ENCODE data around the gene GRIP2.

DNA sequence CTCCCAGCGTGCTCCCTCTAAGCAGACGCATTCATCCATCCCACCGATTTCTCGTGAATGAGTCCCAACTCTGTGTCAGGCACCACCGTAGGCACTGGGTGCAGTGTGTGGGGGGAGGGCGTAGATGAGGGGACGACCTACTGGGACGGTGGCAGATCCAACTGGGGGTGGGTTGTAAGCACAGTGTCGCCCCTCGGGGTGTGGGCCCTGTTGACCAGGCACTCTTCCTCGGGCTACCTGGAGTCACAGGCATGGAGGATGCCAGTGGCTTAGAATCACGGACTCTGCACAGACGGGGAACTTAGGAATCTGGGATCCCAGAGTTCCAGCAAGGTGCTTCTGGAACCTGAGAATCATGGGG lies 71.5 kb downstream of the GRIP2 start:
- TF ChIP-seq, protein P1, sequence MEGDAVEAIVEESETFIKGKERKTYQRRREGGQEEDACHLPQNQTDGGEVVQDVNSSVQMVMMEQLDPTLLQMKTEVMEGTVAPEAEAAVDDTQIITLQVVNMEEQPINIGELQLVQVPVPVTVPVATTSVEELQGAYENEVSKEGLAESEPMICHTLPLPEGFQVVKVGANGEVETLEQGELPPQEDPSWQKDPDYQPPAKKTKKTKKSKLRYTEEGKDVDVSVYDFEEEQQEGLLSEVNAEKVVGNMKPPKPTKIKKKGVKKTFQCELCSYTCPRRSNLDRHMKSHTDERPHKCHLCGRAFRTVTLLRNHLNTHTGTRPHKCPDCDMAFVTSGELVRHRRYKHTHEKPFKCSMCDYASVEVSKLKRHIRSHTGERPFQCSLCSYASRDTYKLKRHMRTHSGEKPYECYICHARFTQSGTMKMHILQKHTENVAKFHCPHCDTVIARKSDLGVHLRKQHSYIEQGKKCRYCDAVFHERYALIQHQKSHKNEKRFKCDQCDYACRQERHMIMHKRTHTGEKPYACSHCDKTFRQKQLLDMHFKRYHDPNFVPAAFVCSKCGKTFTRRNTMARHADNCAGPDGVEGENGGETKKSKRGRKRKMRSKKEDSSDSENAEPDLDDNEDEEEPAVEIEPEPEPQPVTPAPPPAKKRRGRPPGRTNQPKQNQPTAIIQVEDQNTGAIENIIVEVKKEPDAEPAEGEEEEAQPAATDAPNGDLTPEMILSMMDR (IDR thresholded peaks at IDR 0.05; ENCODE audit: poor library complexity), result no peak
- no peak for TF ChIP-seq EZH2phosphoT487 (IDR thresholded peaks at IDR 0.05; ENCODE audit: low read depth, severe bottlenecking, unreplicated experiment)
- no peak for TF ChIP-seq EZH2 (IDR thresholded peaks at IDR 0.05; ENCODE audit: borderline replicate concordance)

Data from hepatocyte (in vitro differentiated cells).